ENCODE data around the gene NRXN3.

NRXN3 gene

GRCh38 chr14:79638672-79639266 lies 1468.6 kb downstream of the NRXN3 start:
- H3K4me1 ChIP-seq (ENCODE audit: control insufficient read depth in 5 of 5, insufficient read depth in 5 of 5, low read length in 5 of 5): no peaks in the 10 kb centered on the region
- no peaks in the 10 kb centered on the region for H3K9me3 ChIP-seq (ENCODE audit: control insufficient read depth in 5 of 5, low read length in 5 of 5)
- no peak overlapping the region for H3K9ac ChIP-seq (ENCODE audit: low read length in 5 of 5)
- no peaks in the 10 kb centered on the region for H3K36me3 ChIP-seq (ENCODE audit: control insufficient read depth in 5 of 5, insufficient read depth in 5 of 5, low read length in 5 of 5)
- H3K4me3 ChIP-seq (ENCODE audit: low read depth in 1 of 5, low read length in 5 of 5): no peak overlapping the region
- no peak overlapping the region for H3K27ac ChIP-seq (ENCODE audit: low read depth, low read length)
- no peaks in the 10 kb centered on the region for H3K27me3 ChIP-seq (ENCODE audit: control insufficient read depth in 5 of 5, insufficient read depth in 4 of 5, low read length in 5 of 5)

GRCh38 chr14:79639613-79640012 lies 1469.4 kb downstream of the NRXN3 start:
- no peaks in the 10 kb centered on the region for H3K36me3 ChIP-seq (ENCODE audit: control insufficient read depth in 5 of 5, insufficient read depth in 5 of 5, low read length in 5 of 5)
- no peak overlapping the region for H3K4me3 ChIP-seq (ENCODE audit: low read depth in 1 of 5, low read length in 5 of 5)
- no peaks in the 10 kb centered on the region for H3K27me3 ChIP-seq (ENCODE audit: control insufficient read depth in 5 of 5, insufficient read depth in 4 of 5, low read length in 5 of 5)
- no peak overlapping the region for H3K27ac ChIP-seq (ENCODE audit: low read depth, low read length)
- H3K9me3 ChIP-seq (ENCODE audit: control insufficient read depth in 5 of 5, low read length in 5 of 5): no peaks in the 10 kb centered on the region
- no peak overlapping the region for H3K9ac ChIP-seq (ENCODE audit: low read length in 5 of 5)
- H3K4me1 ChIP-seq (ENCODE audit: control insufficient read depth in 5 of 5, insufficient read depth in 5 of 5, low read length in 5 of 5): no peaks in the 10 kb centered on the region

- H3K27me3 ChIP-seq (ENCODE audit: control insufficient read depth in 5 of 5, insufficient read depth in 4 of 5, low read length in 5 of 5): no peaks in the 10 kb centered on the region
- H3K4me1 ChIP-seq (ENCODE audit: control insufficient read depth in 5 of 5, insufficient read depth in 5 of 5, low read length in 5 of 5): peaks cover 0 to 6% (median 0%) of the 10 kb centered on the region in 5 donors
- no peak overlapping the region for H3K4me3 ChIP-seq (ENCODE audit: low read depth in 1 of 5, low read length in 5 of 5)
- no peaks in the 10 kb centered on the region for H3K36me3 ChIP-seq (ENCODE audit: control insufficient read depth in 5 of 5, insufficient read depth in 5 of 5, low read length in 5 of 5)
- H3K9me3 ChIP-seq (ENCODE audit: control insufficient read depth in 5 of 5, low read length in 5 of 5): no peaks in the 10 kb centered on the region
- no peak overlapping the region for H3K9ac ChIP-seq (ENCODE audit: low read length in 5 of 5)
- H3K27ac ChIP-seq (ENCODE audit: low read depth, low read length): no peak overlapping the region
Measured at GRCh38 chr14:79641371-79641770, 1471.2 kb downstream of the NRXN3 start.

- Histone ChIP-seq H3K36me3 (ENCODE audit: control insufficient read depth in 5 of 5, insufficient read depth in 5 of 5, low read length in 5 of 5) (no peaks in the 10 kb centered on the region), H3K4me3 (ENCODE audit: low read depth in 1 of 5, low read length in 5 of 5) (no peak overlapping the region), H3K27me3 (ENCODE audit: control insufficient read depth in 5 of 5, insufficient read depth in 4 of 5, low read length in 5 of 5) (no peaks in the 10 kb centered on the region), H3K4me1 (ENCODE audit: control insufficient read depth in 5 of 5, insufficient read depth in 5 of 5, low read length in 5 of 5) (peaks cover 0 to 15% (median 0%) of the 10 kb centered on the region in 5 donors), H3K9me3 (ENCODE audit: control insufficient read depth in 5 of 5, low read length in 5 of 5) (no peaks in the 10 kb centered on the region), H3K27ac (ENCODE audit: low read depth, low read length) (no peak overlapping the region), H3K9ac (ENCODE audit: low read length in 5 of 5) (no peak overlapping the region)
Measured at GRCh38 chr14:79643132-79643531, 1473.0 kb downstream of the NRXN3 start.

- H3K27ac ChIP-seq (ENCODE audit: low read depth, low read length): no peak overlapping the region
- H3K27me3 ChIP-seq (ENCODE audit: control insufficient read depth in 5 of 5, insufficient read depth in 4 of 5, low read length in 5 of 5): no peaks in the 10 kb centered on the region
- no peak overlapping the region for H3K9ac ChIP-seq (ENCODE audit: low read length in 5 of 5)
- no peaks in the 10 kb centered on the region for H3K9me3 ChIP-seq (ENCODE audit: control insufficient read depth in 5 of 5, low read length in 5 of 5)
- H3K36me3 ChIP-seq (ENCODE audit: control insufficient read depth in 5 of 5, insufficient read depth in 5 of 5, low read length in 5 of 5): no peaks in the 10 kb centered on the region
- H3K4me3 ChIP-seq (ENCODE audit: low read depth in 1 of 5, low read length in 5 of 5): no peak overlapping the region
- H3K4me1 ChIP-seq (ENCODE audit: control insufficient read depth in 5 of 5, insufficient read depth in 5 of 5, low read length in 5 of 5): peaks cover 0 to 15% (median 0%) of the 10 kb centered on the region in 5 donors
Measured at GRCh38 chr14:79645753-79646362, 1475.7 kb downstream of the NRXN3 start.

GRCh38 chr14:79649856-79650255 lies 1479.7 kb downstream of the NRXN3 start:
- H3K4me1 ChIP-seq (ENCODE audit: control insufficient read depth in 5 of 5, insufficient read depth in 5 of 5, low read length in 5 of 5): peaks cover 0 to 16% (median 0%) of the 10 kb centered on the region in 5 donors
- H3K27ac ChIP-seq (ENCODE audit: low read depth, low read length): no peak overlapping the region
- H3K27me3 ChIP-seq (ENCODE audit: control insufficient read depth in 5 of 5, insufficient read depth in 4 of 5, low read length in 5 of 5): no peaks in the 10 kb centered on the region

GRCh38 chr14:79652513-79653307 lies 1482.5 kb downstream of the NRXN3 start:
- no peak overlapping the region for H3K9ac ChIP-seq (ENCODE audit: low read length in 5 of 5)
- no peak overlapping the region for H3K4me3 ChIP-seq (ENCODE audit: low read depth in 1 of 5, low read length in 5 of 5)
- H3K36me3 ChIP-seq (ENCODE audit: control insufficient read depth in 5 of 5, insufficient read depth in 5 of 5, low read length in 5 of 5): no peaks in the 10 kb centered on the region
- no peaks in the 10 kb centered on the region for H3K27me3 ChIP-seq (ENCODE audit: control insufficient read depth in 5 of 5, insufficient read depth in 4 of 5, low read length in 5 of 5)
- peaks cover 0 to 12% (median 8%) of the 10 kb centered on the region in 5 donors for H3K4me1 ChIP-seq (ENCODE audit: control insufficient read depth in 5 of 5, insufficient read depth in 5 of 5, low read length in 5 of 5)
- peaks cover 0 to 4% (median 2%) of the 10 kb centered on the region in 5 donors for H3K9me3 ChIP-seq (ENCODE audit: control insufficient read depth in 5 of 5, low read length in 5 of 5)
- no peak overlapping the region for H3K27ac ChIP-seq (ENCODE audit: low read depth, low read length)

More at GRCh38 chr14:79649856-79650255, 1479.7 kb downstream of the NRXN3 start:
- Histone ChIP-seq H3K9me3 (ENCODE audit: control insufficient read depth in 5 of 5, low read length in 5 of 5) (peaks cover 0 to 4% (median 2%) of the 10 kb centered on the region in 5 donors), H3K9ac (ENCODE audit: low read length in 5 of 5) (no peak overlapping the region), H3K36me3 (ENCODE audit: control insufficient read depth in 5 of 5, insufficient read depth in 5 of 5, low read length in 5 of 5) (no peaks in the 10 kb centered on the region), H3K4me3 (ENCODE audit: low read depth in 1 of 5, low read length in 5 of 5) (no peak overlapping the region)

GRCh38 chr14:79656056-79656455 lies 1485.9 kb downstream of the NRXN3 start:
- Histone ChIP-seq H3K9me3 (ENCODE audit: control insufficient read depth in 5 of 5, low read length in 5 of 5) (peaks cover 0 to 4% (median 2%) of the 10 kb centered on the region in 5 donors), H3K27ac (ENCODE audit: low read depth, low read length) (no peak overlapping the region), H3K4me3 (ENCODE audit: low read depth in 1 of 5, low read length in 5 of 5) (no peak overlapping the region), H3K36me3 (ENCODE audit: control insufficient read depth in 5 of 5, insufficient read depth in 5 of 5, low read length in 5 of 5) (no peaks in the 10 kb centered on the region), H3K4me1 (ENCODE audit: control insufficient read depth in 5 of 5, insufficient read depth in 5 of 5, low read length in 5 of 5) (peaks cover 0 to 12% (median 8%) of the 10 kb centered on the region in 5 donors), H3K9ac (ENCODE audit: low read length in 5 of 5) (no peak overlapping the region), H3K27me3 (ENCODE audit: control insufficient read depth in 5 of 5, insufficient read depth in 4 of 5, low read length in 5 of 5) (no peaks in the 10 kb centered on the region)

GRCh38 chr14:79656496-79656895 lies 1486.3 kb downstream of the NRXN3 start:
- H3K36me3 ChIP-seq (ENCODE audit: control insufficient read depth in 5 of 5, insufficient read depth in 5 of 5, low read length in 5 of 5): no peaks in the 10 kb centered on the region
- H3K27ac ChIP-seq (ENCODE audit: low read depth, low read length): no peak overlapping the region
- H3K4me3 ChIP-seq (ENCODE audit: low read depth in 1 of 5, low read length in 5 of 5): no peak overlapping the region
- H3K9me3 ChIP-seq (ENCODE audit: control insufficient read depth in 5 of 5, low read length in 5 of 5): peaks cover 0 to 4% (median 2%) of the 10 kb centered on the region in 5 donors
- peaks cover 0 to 12% (median 8%) of the 10 kb centered on the region in 5 donors for H3K4me1 ChIP-seq (ENCODE audit: control insufficient read depth in 5 of 5, insufficient read depth in 5 of 5, low read length in 5 of 5)
- no peak overlapping the region for H3K9ac ChIP-seq (ENCODE audit: low read length in 5 of 5)
- H3K27me3 ChIP-seq (ENCODE audit: control insufficient read depth in 5 of 5, insufficient read depth in 4 of 5, low read length in 5 of 5): no peaks in the 10 kb centered on the region

GRCh38 chr14:79658221-79658620 lies 1488.0 kb downstream of the NRXN3 start:
- H3K4me1 ChIP-seq (ENCODE audit: control insufficient read depth in 5 of 5, insufficient read depth in 5 of 5, low read length in 5 of 5): peaks cover 0 to 12% (median 8%) of the 10 kb centered on the region in 5 donors
- no peak overlapping the region for H3K27ac ChIP-seq (ENCODE audit: low read depth, low read length)
- H3K36me3 ChIP-seq (ENCODE audit: control insufficient read depth in 5 of 5, insufficient read depth in 5 of 5, low read length in 5 of 5): no peaks in the 10 kb centered on the region
- H3K27me3 ChIP-seq (ENCODE audit: control insufficient read depth in 5 of 5, insufficient read depth in 4 of 5, low read length in 5 of 5): no peaks in the 10 kb centered on the region
- no peak overlapping the region for H3K4me3 ChIP-seq (ENCODE audit: low read depth in 1 of 5, low read length in 5 of 5)
- H3K9ac ChIP-seq (ENCODE audit: low read length in 5 of 5): no peak overlapping the region
- peaks cover 0 to 4% (median 2%) of the 10 kb centered on the region in 5 donors for H3K9me3 ChIP-seq (ENCODE audit: control insufficient read depth in 5 of 5, low read length in 5 of 5)
